B cell (primary cell): Measurements from ENCODE around the gene OR2L3. TPM values are rescaled to one million over a fixed set of nuclear protein-coding genes. Genes with fewer than 3 reads are reported as not detected.

Experiments
- ATAC-seq: fragments of 200-7000 bp; cut with Tn5 transposase; one replicate; pipeline ENCODE4 v1.10.0; 2021; ENCODE audit warnings: low read depth, mild to moderate bottlenecking, moderate number of reproducible peaks, moderate library complexity
- CTCF ChIA-PET: fragments of 350-600 bp; sonication (Branson Sonifier 250); formaldehyde crosslinking; loops from one replicate; lab custom pipeline; 2021; ENCODE audit warnings: antibody characterized with exemption, inconsistent platforms; lab: Charles Lee
- POLR2A ChIA-PET: fragments of 350-600 bp; sonication (Branson Sonifier 250); formaldehyde crosslinking; loops from one replicate; lab custom pipeline; 2021; ENCODE audit warnings: antibody characterized with exemption; lab: Charles Lee
- DNase-seq: peaks from one replicate; pipeline ENCODE4 v3.0.0; 2013
- H2AFZ ChIP-seq: 2 replicates; pipeline ENCODE4 v1.6.1; 2012; ENCODE audit warnings: mild to moderate bottlenecking, low read depth, low read length; ENCODE audit not compliant: insufficient read depth, poor library complexity, severe bottlenecking
- H3K27ac ChIP-seq, 2 donors: 1 replicate in 1 of 2; 2 replicates in 1 of 2; pipeline ENCODE4 v1.5.1; 2012 to 2013; ENCODE audit warnings: low read length in 2 of 2, mild to moderate bottlenecking in 2 of 2, moderate library complexity in 1 of 2
- H3K27me3 ChIP-seq, 4 experiments: fragments of 200-600 bp in 1 of 4; sonication (generic) in 1 of 4; replicated peaks in 1 of 4; 1 replicate in 2 of 4; 2 replicates in 2 of 4; pipeline versions ENCODE4 v1.6.1 to v1.7.0; 2013 to 2016; ENCODE audit warnings: low read length in 3 of 4, mild to moderate bottlenecking in 2 of 4, mixed read lengths in 1 of 4, moderate library complexity in 1 of 4; ENCODE audit not compliant: insufficient read depth in 4 of 4, control insufficient read depth in 3 of 4; ENCODE audit errors: control extremely low read depth in 1 of 4
- H3K36me3 ChIP-seq, 2 experiments: replicated peaks in 1 of 2; 1 replicate in 1 of 2; 2 replicates in 1 of 2; pipeline versions ENCODE4 v1.6.1 to v1.7.1; 2013; ENCODE audit warnings: low read length in 1 of 2; ENCODE audit not compliant: insufficient read depth in 2 of 2, control insufficient read depth in 1 of 2; ENCODE audit errors: control extremely low read depth in 1 of 2, extremely low read depth in 1 of 2
- H3K4me1 ChIP-seq, 2 donors: fragments of 200-600 bp in 1 of 2; sonication (generic) in 1 of 2; 1 replicate in 1 of 2; 2 replicates in 1 of 2; pipeline versions ENCODE4 v1.5.1 to v1.6.1; 2013 to 2017; ENCODE audit warnings: low read length in 2 of 2; ENCODE audit not compliant: control insufficient read depth in 2 of 2, insufficient read depth in 2 of 2
- H3K4me2 ChIP-seq: replicated peaks from 2 replicates; pipeline ENCODE3; 2012; ENCODE audit warnings: mild to moderate bottlenecking, low read depth, low read length; ENCODE audit not compliant: poor library complexity, severe bottlenecking
- H3K4me3 ChIP-seq, 5 experiments: fragments of 200-600 bp in 1 of 5; sonication (generic) in 1 of 5; 1 replicate in 3 of 5; 2 replicates in 2 of 5; pipeline versions ENCODE4 v1.5.1 to v1.7.0; 2011 to 2016; ENCODE audit warnings: low read length in 4 of 5, mild to moderate bottlenecking in 4 of 5, low read depth in 2 of 5, control low read depth in 1 of 5, moderate library complexity in 1 of 5; ENCODE audit not compliant: insufficient read depth in 1 of 5; ENCODE audit errors: control extremely low read depth in 1 of 5, extremely low read depth in 1 of 5
- H3K79me2 ChIP-seq: fragments of 200-600 bp; sonication (generic); one replicate; pipeline ENCODE4 v1.6.0; 2016; ENCODE audit warnings: low read length; ENCODE audit not compliant: control insufficient read depth, insufficient read depth
- H3K9ac ChIP-seq: fragments of 200-600 bp; sonication (generic); 2 replicates; pipeline ENCODE4 v1.6.1; 2017; ENCODE audit warnings: mild to moderate bottlenecking, low read length, moderate library complexity
- H3K9me3 ChIP-seq, 3 donors: one replicate each; pipeline versions ENCODE4 v1.6.1 to v1.7.1; 2013; ENCODE audit warnings: low read length in 2 of 3; ENCODE audit not compliant: control insufficient read depth in 2 of 3, insufficient read depth in 1 of 3; ENCODE audit errors: control extremely low read depth in 1 of 3
- H4K20me1 ChIP-seq: 2 replicates; pipeline ENCODE4 v1.6.0; 2012; ENCODE audit warnings: mild to moderate bottlenecking, low read length; ENCODE audit not compliant: insufficient read depth, control insufficient read depth, poor library complexity, severe bottlenecking
- H3K27ac Mint-ChIP-seq: one replicate; pipeline ENCODE4 v1.8.0; 2021; ENCODE audit warnings: mixed read lengths
- H3K27me3 Mint-ChIP-seq: one replicate; pipeline ENCODE4 v1.8.0; 2021; ENCODE audit warnings: mixed read lengths
- H3K4me1 Mint-ChIP-seq: one replicate; pipeline ENCODE4 v1.8.0; 2021; ENCODE audit warnings: mixed read lengths
- H3K4me3 Mint-ChIP-seq: one replicate; pipeline ENCODE4 v1.8.0; 2021; ENCODE audit warnings: mixed read lengths
- H3K9me3 Mint-ChIP-seq: one replicate; pipeline ENCODE4 v1.8.0; 2022; ENCODE audit warnings: mixed read lengths; ENCODE audit not compliant: insufficient read depth
- CTCF ChIP-seq: fragments of 200-600 bp; IDR thresholded peaks from one replicate; pipeline ENCODE4 v1.8.0; 2022; ENCODE audit warnings: antibody characterized with exemption, mild to moderate bottlenecking
- EZH2 ChIP-seq: IDR thresholded peaks from 2 replicates; pipeline ENCODE4 v1.6.1; 2012; ENCODE audit warnings: borderline replicate concordance, low read depth, mild to moderate bottlenecking, moderate library complexity, low read length; ENCODE audit not compliant: insufficient read depth, poor library complexity, severe bottlenecking
- WGBS: methylation state at CpG from one replicate; pipeline ENCODE4 v1.1.5; 2013; ENCODE audit warnings: missing lambda C conversion rate; ENCODE audit not compliant: insufficient coverage; 5-methylcytosine and 5-hydroxymethylcytosine counted together
- intact Hi-C: fragments of 100-400 bp; cut with micrococcal nuclease; formaldehyde crosslinking; loops from one replicate; pipeline ENCODE4 v1.10.0; 2022
- polyA plus RNA-seq: library from polyadenylated mRNA; depleted of rRNA; stranded (reverse); fragments of >200 nt; gene quantifications from 2 replicates; pipeline ENCODE4 v1.2.3, GENCODE V29; 2012
- total RNA-seq, 2 donors: library from RNA; stranded (reverse); fragments of 120-200 nt in 1 of 2; gene quantifications; 1 replicate in 1 of 2; 2 replicates in 1 of 2; pipeline versions ENCODE4 v1.2.3 to v1.2.4, GENCODE V29; 2013 to 2022

OR2L3 gene
- total and polyA plus RNA-seq, 2 donors (not counting 1 experiment from before 2014, with no cell fraction given): 0.42 TPM; not detected in 1

DNA sequence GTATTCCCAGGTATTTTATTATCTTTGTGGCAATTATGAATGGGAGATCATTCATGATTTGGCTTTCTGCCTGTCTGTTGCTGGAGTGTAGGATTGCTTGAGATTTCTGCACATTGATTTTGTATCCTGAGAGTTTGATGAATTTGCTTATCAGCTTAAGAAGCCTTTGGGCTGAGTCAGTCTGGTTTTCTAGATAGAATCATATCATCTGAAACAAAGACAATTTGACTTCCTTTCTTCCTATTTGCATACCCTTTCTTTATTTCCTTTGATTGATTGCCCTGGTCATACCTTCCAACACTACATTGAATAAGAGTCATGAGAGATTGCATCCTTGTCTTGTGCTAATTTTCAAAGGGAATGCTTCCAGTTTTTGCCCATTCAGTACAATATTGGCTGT lies 8.0 kb downstream of the OR2L3 start:
- H3K27ac ChIP-seq: no peak overlapping the region
- no peak overlapping the region for H2AFZ ChIP-seq
- Mint-ChIP-seq H3K4me1 (no peaks in the 10 kb centered on the region), H3K4me3 (no peak overlapping the region), H3K27me3 (no peaks in the 10 kb centered on the region), H3K27ac (no peak overlapping the region), H3K9me3 (peaks cover 6% of the 10 kb centered on the region)
- H3K36me3 ChIP-seq: no peaks in the 10 kb centered on the region
- H3K9ac ChIP-seq: no peak overlapping the region
- no peaks in the 10 kb centered on the region for H3K79me2 ChIP-seq
- no peak for DNase-seq
- no peaks in the 10 kb centered on the region for H4K20me1 ChIP-seq
- peaks cover 0 to 5% (median 3%) of the 10 kb centered on the region in 3 donors for H3K9me3 ChIP-seq
- no peaks in the 10 kb centered on the region for H3K27me3 ChIP-seq
- TF ChIP-seq CTCF: no peak
- intact Hi-C loops: no loop called here
- ChIA-PET CTCF (no interaction called here), POLR2A (no interaction called here)
- no peaks in the 10 kb centered on the region for H3K4me1 ChIP-seq
- H3K4me2 ChIP-seq: no peak overlapping the region
- no peak overlapping the region for H3K4me3 ChIP-seq
- no peak for ATAC-seq

DNA sequence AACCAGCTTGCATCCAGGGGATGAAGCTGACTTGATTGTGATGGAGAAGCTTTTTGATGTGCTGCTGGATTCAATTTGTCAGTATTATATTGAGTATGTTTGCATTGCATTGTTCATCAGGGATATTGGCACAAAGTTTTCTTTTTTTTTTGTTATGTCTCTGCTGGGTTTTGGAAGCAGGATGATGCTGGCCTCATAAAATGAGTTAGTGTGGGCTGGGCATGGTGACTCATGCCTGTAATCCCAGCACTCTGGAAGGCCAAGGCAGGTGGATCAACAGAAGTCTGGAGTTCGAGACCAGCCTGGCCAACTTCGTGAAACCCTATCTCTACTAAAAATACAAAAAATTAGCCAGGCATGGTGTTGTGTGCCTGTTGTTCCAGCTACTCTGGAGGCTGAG lies 8.6 kb downstream of the OR2L3 start:
- Mint-ChIP-seq H3K27me3 (no peaks in the 10 kb centered on the region), H3K4me1 (no peaks in the 10 kb centered on the region), H3K9me3 (peaks cover 6% of the 10 kb centered on the region), H3K27ac (no peak overlapping the region), H3K4me3 (no peak overlapping the region)
- no peaks in the 10 kb centered on the region for H3K79me2 ChIP-seq
- H3K27me3 ChIP-seq: no peaks in the 10 kb centered on the region
- H3K9me3 ChIP-seq: peaks cover 0 to 5% (median 3%) of the 10 kb centered on the region in 3 donors
- H2AFZ ChIP-seq: no peak overlapping the region
- no peaks in the 10 kb centered on the region for H4K20me1 ChIP-seq
- H3K4me2 ChIP-seq: no peak overlapping the region
- no peak overlapping the region for H3K4me3 ChIP-seq
- intact Hi-C loops: no loop called here
- DNase-seq (no peak), ATAC-seq (no peak)
- no CpG with 5 or more reads among the region's 2 CpGs for WGBS
- no peak for TF ChIP-seq EZH2
- H3K9ac ChIP-seq: no peak overlapping the region
- no peaks in the 10 kb centered on the region for H3K36me3 ChIP-seq
- H3K4me1 ChIP-seq: no peaks in the 10 kb centered on the region
- POLR2A ChIA-PET: no interaction called here
- CTCF ChIA-PET: no interaction called here
- no peak overlapping the region for H3K27ac ChIP-seq
